Measurements from ENCODE around the gene COA1. TPM values are rescaled to one million over a fixed set of nuclear protein-coding genes. Genes with fewer than 3 reads are reported as not detected.

The COA1 gene
- total and polyA plus RNA-seq, 9 of the 15 experiments (the other 6 are each of a cell fraction or from before 2014, with no cell fraction given) = 98.9 to 463 (median 181) TPM

DNA sequence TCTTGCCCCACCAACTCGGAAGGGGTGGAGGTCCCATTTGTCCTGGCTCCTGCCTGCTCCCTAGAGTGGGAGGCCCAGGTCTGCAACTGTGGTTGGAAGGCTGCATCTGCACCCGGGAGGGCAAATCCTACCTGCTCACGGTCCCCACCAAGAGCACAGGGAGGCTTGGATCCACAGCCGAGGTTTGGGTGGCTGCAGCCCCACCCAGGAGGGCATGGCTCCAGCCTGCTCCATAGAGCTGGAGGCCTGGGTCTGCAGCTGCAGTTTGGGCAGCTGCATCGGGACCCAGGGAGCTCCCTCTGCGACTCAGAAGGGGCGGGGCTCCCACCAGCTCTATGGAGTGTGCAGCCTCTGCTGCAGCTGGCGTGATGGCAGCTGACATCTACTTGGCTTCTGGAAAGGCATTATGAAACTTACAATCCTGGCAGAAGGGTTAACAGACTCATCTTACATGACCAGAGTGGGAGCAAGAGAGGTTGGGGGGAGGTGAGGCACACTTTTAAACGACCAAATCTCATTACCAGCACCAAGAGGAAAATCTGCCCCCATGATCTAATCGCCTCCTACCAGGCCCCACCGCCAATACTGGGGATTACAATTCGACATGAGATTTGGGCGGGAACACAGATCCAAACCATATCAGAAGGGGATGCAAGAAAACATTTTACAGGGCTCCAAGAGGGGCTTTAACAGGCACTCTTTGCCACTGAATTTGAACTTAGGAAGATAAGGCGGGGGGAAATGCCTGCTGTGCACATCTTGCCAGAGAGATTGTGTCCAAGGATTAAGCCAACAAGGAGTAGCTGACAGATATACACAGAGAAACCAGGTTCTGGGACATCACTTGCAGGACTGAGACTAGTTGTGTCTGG is 20.9 kb upstream of the COA1 start (continued):
- TF ChIP-seq PML (IDR thresholded peaks at IDR 0.05; ENCODE audit: low read length) (peak; percentile 59; the same call in 1 of the 2 replicates), THRAP3 (IDR thresholded peaks at IDR 0.05; ENCODE audit: borderline replicate concordance) (no peak), ZNF384 (IDR thresholded peaks at IDR 0.05; ENCODE audit: low read depth, low read length) (no peak), ZNF274 (IDR thresholded peaks at IDR 0.05; ENCODE audit: borderline replicate concordance, low read depth, low read length) (no peak), CAMTA2 (CRISPR knock-in tag; conservative IDR thresholded peaks at IDR 0.05) (no peak), ESRRB (CRISPR knock-in tag; IDR thresholded peaks at IDR 0.05; ENCODE audit: borderline replicate concordance) (no peak), ZBTB40 (IDR thresholded peaks at IDR 0.05) (no peak), ZBTB40 (CRISPR knock-in tag; IDR thresholded peaks at IDR 0.05) (no peak), CTCFL (IDR thresholded peaks at IDR 0.05; ENCODE audit: borderline replicate concordance, insufficient read depth, low read depth, low read length, poor library complexity, severe bottlenecking) (no peak), TAF1 (IDR thresholded peaks at IDR 0.05; ENCODE audit: control insufficient read depth, extremely low read depth, insufficient read depth, low read length, severe bottlenecking) (no peak), ZNF316 (IDR thresholded peaks at IDR 0.05) (no peak), FOXJ3 (CRISPR knock-in tag; IDR thresholded peaks at IDR 0.05) (no peak)
- TF ChIP-seq, protein P1, sequence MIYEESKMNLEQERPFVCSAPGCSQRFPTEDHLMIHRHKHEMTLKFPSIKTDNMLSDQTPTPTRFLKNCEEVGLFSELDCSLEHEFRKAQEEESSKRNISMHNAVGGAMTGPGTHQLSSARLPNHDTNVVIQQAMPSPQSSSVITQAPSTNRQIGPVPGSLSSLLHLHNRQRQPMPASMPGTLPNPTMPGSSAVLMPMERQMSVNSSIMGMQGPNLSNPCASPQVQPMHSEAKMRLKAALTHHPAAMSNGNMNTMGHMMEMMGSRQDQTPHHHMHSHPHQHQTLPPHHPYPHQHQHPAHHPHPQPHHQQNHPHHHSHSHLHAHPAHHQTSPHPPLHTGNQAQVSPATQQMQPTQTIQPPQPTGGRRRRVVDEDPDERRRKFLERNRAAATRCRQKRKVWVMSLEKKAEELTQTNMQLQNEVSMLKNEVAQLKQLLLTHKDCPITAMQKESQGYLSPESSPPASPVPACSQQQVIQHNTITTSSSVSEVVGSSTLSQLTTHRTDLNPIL (CRISPR knock-in tag; IDR thresholded peaks at IDR 0.05) = no peak
